SK-N-SH treated with all-trans-retinoic acid at 6 μM for 48 hours (cell line): ENCODE results near the gene MBD5.

ENCODE experiments used
- ATAC-seq: fragments of 200-7000 bp; cut with Tn5 transposase; 3 replicates; pipeline ENCODE4 v1.9.1; 2020; ENCODE audit warnings: mild to moderate bottlenecking, moderate library complexity
- ARNTL ChIP-seq: fragments of 450-650 bp; formaldehyde crosslinking; IDR thresholded peaks from 2 replicates; pipeline ENCODE4 v1.5.0; 2020; ENCODE audit warnings: low read depth, mild to moderate bottlenecking, moderate library complexity, borderline replicate concordance
- BACH2 ChIP-seq: fragments of 250-450 bp; sonication (Bioruptor Pico); IDR thresholded peaks from 2 replicates; pipeline ENCODE4 v1.9.0; 2021; ENCODE audit warnings: mild to moderate bottlenecking, borderline replicate concordance
- CSDC2 ChIP-seq: fragments of 250-450 bp; sonication (Bioruptor Pico); IDR thresholded peaks from 2 replicates; pipeline ENCODE4 v1.5.0; 2020; ENCODE audit warnings: mild to moderate bottlenecking, moderate library complexity
- ESRRG ChIP-seq: fragments of 250-450 bp; sonication (Bioruptor Pico); IDR thresholded peaks from 2 replicates; pipeline ENCODE4 v1.6.1; 2021; ENCODE audit warnings: mild to moderate bottlenecking
- GLIS3 ChIP-seq: fragments of 250-450 bp; sonication (Bioruptor Pico); IDR thresholded peaks from 2 replicates; pipeline ENCODE4 v1.5.0; 2020; ENCODE audit warnings: mild to moderate bottlenecking, moderate library complexity
- ISL1 ChIP-seq: fragments of 250-450 bp; sonication (Bioruptor Pico); IDR thresholded peaks from 2 replicates; pipeline ENCODE4 v2.1.2; 2022; ENCODE audit warnings: mild to moderate bottlenecking, moderate library complexity
- OSR1 ChIP-seq: fragments of 250-450 bp; sonication (Bioruptor Pico); IDR thresholded peaks from 2 replicates; pipeline ENCODE4 v1.8.0; 2022; ENCODE audit warnings: moderate library complexity, mild to moderate bottlenecking, inconsistent platforms
- PPARA ChIP-seq: fragments of 250-450 bp; sonication (Bioruptor Pico); IDR thresholded peaks from 2 replicates; pipeline ENCODE4 v1.5.0; 2020; ENCODE audit warnings: mild to moderate bottlenecking, borderline replicate concordance
- RARB ChIP-seq: fragments of 250-450 bp; sonication (Bioruptor Pico); IDR thresholded peaks from 2 replicates; pipeline ENCODE4 v1.8.0; 2021; ENCODE audit warnings: mild to moderate bottlenecking, moderate library complexity
- SNAI2 ChIP-seq: fragments of 250-450 bp; sonication (Bioruptor Pico); IDR thresholded peaks from 2 replicates; pipeline ENCODE4 v1.5.0; 2020; ENCODE audit warnings: mild to moderate bottlenecking, moderate library complexity
- TCF4 ChIP-seq: fragments of 250-450 bp; sonication (Bioruptor Pico); IDR thresholded peaks from 2 replicates; pipeline ENCODE4 v1.8.0; 2021; ENCODE audit warnings: mild to moderate bottlenecking, moderate library complexity, borderline replicate concordance
- TOX ChIP-seq: fragments of 250-450 bp; sonication (Bioruptor Pico); IDR thresholded peaks from 2 replicates; pipeline ENCODE4 v1.8.0; 2021; ENCODE audit warnings: mild to moderate bottlenecking, moderate library complexity, borderline replicate concordance
- ZC3H10 ChIP-seq: fragments of 250-450 bp; sonication (Bioruptor Pico); IDR thresholded peaks from 2 replicates; pipeline ENCODE4 v1.5.1; 2021; ENCODE audit warnings: mild to moderate bottlenecking, moderate library complexity
- ZFP3 ChIP-seq: fragments of 250-450 bp; sonication (Bioruptor Pico); IDR thresholded peaks from 2 replicates; pipeline ENCODE4 v1.5.0; 2020; ENCODE audit warnings: mild to moderate bottlenecking, moderate library complexity
- ZFP30 ChIP-seq: fragments of 450-650 bp; formaldehyde crosslinking; IDR thresholded peaks from 2 replicates; pipeline ENCODE4 v1.5.0; 2022; ENCODE audit warnings: mild to moderate bottlenecking, moderate library complexity
- ZNF565 ChIP-seq: fragments of 450-650 bp; formaldehyde crosslinking; conservative IDR thresholded peaks from 2 replicates; pipeline ENCODE4 v1.5.0; 2020; ENCODE audit warnings: low read depth, mild to moderate bottlenecking, moderate library complexity
- ZNF70 ChIP-seq: fragments of 450-650 bp; formaldehyde crosslinking; IDR thresholded peaks from 2 replicates; pipeline ENCODE4 v1.5.0; 2020; ENCODE audit warnings: mild to moderate bottlenecking, moderate library complexity
- ZNF8 ChIP-seq: fragments of 450-650 bp; formaldehyde crosslinking; IDR thresholded peaks from 2 replicates; pipeline ENCODE4 v1.5.0; 2020; ENCODE audit warnings: mild to moderate bottlenecking, moderate library complexity
- TF ChIP-seq, protein P1 (sequence below): fragments of 250-450 bp; sonication (Bioruptor Pico); IDR thresholded peaks from 2 replicates; pipeline ENCODE4 v1.5.1; 2020; ENCODE audit warnings: low read depth, mild to moderate bottlenecking, moderate library complexity
- TF ChIP-seq, protein P2 (sequence below): fragments of 250-450 bp; sonication (Bioruptor Pico); IDR thresholded peaks from 2 replicates; pipeline ENCODE4 v1.5.1; 2021; ENCODE audit warnings: mild to moderate bottlenecking, moderate library complexity
- TF ChIP-seq, protein P3 (sequence below): fragments of 250-450 bp; sonication (Bioruptor Pico); IDR thresholded peaks from 2 replicates; pipeline ENCODE4 v1.8.0; 2020; ENCODE audit warnings: mild to moderate bottlenecking, moderate library complexity, borderline replicate concordance
- TF ChIP-seq, protein P4 (sequence below): fragments of 250-450 bp; sonication (Bioruptor Pico); IDR thresholded peaks from 2 replicates; pipeline ENCODE4 v1.8.0; 2021; ENCODE audit warnings: low read depth, mild to moderate bottlenecking, moderate library complexity, borderline replicate concordance
- TF ChIP-seq, protein P5 (sequence below): fragments of 250-450 bp; sonication (Bioruptor Pico); IDR thresholded peaks from 2 replicates; pipeline ENCODE4 v1.5.0; 2020; ENCODE audit warnings: mild to moderate bottlenecking, moderate library complexity

MBD5 gene

DNA sequence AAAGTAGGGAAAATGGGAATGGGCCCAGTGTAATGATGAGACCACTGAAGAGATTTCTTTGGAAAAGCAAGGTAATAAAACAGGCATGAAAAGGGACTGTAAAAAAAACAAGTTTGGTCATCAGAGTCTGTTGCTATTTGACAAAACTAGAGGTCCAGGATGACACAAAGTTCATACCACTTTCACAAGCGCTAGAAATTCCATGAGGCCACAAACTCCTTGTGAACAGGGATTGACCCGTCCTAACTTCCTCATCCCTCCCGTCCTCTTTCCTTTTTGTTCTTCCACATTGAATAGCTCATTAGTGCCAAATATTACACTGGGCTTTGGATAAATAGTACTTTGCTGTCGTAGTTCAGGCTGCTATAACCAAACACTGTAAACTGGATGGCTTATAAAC, 434.9 kb downstream of the MBD5 start:
- ATAC-seq, result no peak
- TF ChIP-seq, protein P1, sequence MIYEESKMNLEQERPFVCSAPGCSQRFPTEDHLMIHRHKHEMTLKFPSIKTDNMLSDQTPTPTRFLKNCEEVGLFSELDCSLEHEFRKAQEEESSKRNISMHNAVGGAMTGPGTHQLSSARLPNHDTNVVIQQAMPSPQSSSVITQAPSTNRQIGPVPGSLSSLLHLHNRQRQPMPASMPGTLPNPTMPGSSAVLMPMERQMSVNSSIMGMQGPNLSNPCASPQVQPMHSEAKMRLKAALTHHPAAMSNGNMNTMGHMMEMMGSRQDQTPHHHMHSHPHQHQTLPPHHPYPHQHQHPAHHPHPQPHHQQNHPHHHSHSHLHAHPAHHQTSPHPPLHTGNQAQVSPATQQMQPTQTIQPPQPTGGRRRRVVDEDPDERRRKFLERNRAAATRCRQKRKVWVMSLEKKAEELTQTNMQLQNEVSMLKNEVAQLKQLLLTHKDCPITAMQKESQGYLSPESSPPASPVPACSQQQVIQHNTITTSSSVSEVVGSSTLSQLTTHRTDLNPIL (CRISPR knock-in tag), result no peak
- no peak for TF ChIP-seq BACH2 (CRISPR knock-in tag)
- no peak for TF ChIP-seq CSDC2 (CRISPR knock-in tag)
- TF ChIP-seq RARB (CRISPR knock-in tag), result no peak
- TF ChIP-seq TOX, result no peak
- no peak for TF ChIP-seq ZNF70 (CRISPR knock-in tag)
- TF ChIP-seq GLIS3 (CRISPR knock-in tag), result no peak
- no peak for TF ChIP-seq ZFP3 (CRISPR knock-in tag)
- TF ChIP-seq ARNTL (CRISPR knock-in tag), result no peak
- no peak for TF ChIP-seq ZFP30 (CRISPR knock-in tag)
- TF ChIP-seq ESRRG (CRISPR knock-in tag), result no peak
- no peak for TF ChIP-seq PPARA
- no peak for TF ChIP-seq ZNF8
- TF ChIP-seq, protein P2, sequence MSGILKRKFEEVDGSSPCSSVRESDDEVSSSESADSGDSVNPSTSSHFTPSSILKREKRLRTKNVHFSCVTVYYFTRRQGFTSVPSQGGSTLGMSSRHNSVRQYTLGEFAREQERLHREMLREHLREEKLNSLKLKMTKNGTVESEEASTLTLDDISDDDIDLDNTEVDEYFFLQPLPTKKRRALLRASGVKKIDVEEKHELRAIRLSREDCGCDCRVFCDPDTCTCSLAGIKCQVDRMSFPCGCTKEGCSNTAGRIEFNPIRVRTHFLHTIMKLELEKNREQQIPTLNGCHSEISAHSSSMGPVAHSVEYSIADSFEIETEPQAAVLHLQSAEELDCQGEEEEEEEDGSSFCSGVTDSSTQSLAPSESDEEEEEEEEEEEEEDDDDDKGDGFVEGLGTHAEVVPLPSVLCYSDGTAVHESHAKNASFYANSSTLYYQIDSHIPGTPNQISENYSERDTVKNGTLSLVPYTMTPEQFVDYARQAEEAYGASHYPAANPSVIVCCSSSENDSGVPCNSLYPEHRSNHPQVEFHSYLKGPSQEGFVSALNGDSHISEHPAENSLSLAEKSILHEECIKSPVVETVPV (CRISPR knock-in tag), result no peak
- no peak for TF ChIP-seq SNAI2 (CRISPR knock-in tag)
- TF ChIP-seq OSR1 (CRISPR knock-in tag), result no peak

DNA sequence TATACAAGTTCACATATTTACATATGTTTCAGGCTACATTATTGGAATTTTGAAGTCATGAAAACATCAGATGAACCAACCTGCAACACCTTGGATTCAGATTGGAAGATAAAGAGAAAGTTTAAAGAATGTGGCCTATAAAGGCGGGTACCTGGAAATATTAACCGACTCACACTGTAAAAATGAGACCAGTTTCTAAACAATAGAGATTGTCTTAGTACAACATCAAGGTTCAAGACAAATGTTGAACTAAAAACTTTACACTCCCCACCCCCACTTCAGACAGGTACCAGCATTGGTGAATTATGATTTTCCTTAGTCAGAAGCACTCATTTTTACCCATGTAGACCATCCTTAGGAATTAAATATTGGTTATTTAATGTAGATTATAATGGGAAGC, 437.3 kb downstream of the MBD5 start:
- ATAC-seq, result no peak
- TF ChIP-seq ARNTL (CRISPR knock-in tag) (no peak), ZNF70 (CRISPR knock-in tag) (no peak), ISL1 (no peak), ESRRG (CRISPR knock-in tag) (no peak), TOX (no peak), ZFP3 (CRISPR knock-in tag) (no peak), RARB (CRISPR knock-in tag) (no peak), ZFP30 (CRISPR knock-in tag) (no peak), OSR1 (CRISPR knock-in tag) (no peak), CSDC2 (CRISPR knock-in tag) (no peak), PPARA (no peak), ZNF565 (CRISPR knock-in tag) (no peak), ZC3H10 (no peak), TCF4 (CRISPR knock-in tag) (no peak)
- TF ChIP-seq, protein P3, sequence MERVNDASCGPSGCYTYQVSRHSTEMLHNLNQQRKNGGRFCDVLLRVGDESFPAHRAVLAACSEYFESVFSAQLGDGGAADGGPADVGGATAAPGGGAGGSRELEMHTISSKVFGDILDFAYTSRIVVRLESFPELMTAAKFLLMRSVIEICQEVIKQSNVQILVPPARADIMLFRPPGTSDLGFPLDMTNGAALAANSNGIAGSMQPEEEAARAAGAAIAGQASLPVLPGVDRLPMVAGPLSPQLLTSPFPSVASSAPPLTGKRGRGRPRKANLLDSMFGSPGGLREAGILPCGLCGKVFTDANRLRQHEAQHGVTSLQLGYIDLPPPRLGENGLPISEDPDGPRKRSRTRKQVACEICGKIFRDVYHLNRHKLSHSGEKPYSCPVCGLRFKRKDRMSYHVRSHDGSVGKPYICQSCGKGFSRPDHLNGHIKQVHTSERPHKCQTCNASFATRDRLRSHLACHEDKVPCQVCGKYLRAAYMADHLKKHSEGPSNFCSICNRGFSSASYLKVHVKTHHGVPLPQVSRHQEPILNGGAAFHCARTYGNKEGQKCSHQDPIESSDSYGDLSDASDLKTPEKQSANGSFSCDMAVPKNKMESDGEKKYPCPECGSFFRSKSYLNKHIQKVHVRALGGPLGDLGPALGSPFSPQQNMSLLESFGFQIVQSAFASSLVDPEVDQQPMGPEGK (CRISPR knock-in tag), result no peak
- TF ChIP-seq, protein P2 (CRISPR knock-in tag), result no peak
- TF ChIP-seq, protein P1 (CRISPR knock-in tag), result no peak
- TF ChIP-seq, protein P4, sequence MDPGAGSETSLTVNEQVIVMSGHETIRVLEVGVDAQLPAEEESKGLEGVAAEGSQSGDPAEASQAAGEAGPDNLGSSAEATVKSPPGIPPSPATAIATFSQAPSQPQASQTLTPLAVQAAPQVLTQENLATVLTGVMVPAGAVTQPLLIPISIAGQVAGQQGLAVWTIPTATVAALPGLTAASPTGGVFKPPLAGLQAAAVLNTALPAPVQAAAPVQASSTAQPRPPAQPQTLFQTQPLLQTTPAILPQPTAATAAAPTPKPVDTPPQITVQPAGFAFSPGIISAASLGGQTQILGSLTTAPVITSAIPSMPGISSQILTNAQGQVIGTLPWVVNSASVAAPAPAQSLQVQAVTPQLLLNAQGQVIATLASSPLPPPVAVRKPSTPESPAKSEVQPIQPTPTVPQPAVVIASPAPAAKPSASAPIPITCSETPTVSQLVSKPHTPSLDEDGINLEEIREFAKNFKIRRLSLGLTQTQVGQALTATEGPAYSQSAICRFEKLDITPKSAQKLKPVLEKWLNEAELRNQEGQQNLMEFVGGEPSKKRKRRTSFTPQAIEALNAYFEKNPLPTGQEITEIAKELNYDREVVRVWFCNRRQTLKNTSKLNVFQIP, result no peak
- TF ChIP-seq, protein P5, sequence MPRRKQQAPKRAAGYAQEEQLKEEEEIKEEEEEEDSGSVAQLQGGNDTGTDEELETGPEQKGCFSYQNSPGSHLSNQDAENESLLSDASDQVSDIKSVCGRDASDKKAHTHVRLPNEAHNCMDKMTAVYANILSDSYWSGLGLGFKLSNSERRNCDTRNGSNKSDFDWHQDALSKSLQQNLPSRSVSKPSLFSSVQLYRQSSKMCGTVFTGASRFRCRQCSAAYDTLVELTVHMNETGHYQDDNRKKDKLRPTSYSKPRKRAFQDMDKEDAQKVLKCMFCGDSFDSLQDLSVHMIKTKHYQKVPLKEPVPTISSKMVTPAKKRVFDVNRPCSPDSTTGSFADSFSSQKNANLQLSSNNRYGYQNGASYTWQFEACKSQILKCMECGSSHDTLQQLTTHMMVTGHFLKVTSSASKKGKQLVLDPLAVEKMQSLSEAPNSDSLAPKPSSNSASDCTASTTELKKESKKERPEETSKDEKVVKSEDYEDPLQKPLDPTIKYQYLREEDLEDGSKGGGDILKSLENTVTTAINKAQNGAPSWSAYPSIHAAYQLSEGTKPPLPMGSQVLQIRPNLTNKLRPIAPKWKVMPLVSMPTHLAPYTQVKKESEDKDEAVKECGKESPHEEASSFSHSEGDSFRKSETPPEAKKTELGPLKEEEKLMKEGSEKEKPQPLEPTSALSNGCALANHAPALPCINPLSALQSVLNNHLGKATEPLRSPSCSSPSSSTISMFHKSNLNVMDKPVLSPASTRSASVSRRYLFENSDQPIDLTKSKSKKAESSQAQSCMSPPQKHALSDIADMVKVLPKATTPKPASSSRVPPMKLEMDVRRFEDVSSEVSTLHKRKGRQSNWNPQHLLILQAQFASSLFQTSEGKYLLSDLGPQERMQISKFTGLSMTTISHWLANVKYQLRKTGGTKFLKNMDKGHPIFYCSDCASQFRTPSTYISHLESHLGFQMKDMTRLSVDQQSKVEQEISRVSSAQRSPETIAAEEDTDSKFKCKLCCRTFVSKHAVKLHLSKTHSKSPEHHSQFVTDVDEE, result no peak
